A673 (cell line): Measurements from ENCODE around the gene VCPKMT.

ENCODE experiments used
- EZH2 ChIP-seq: fragments of 200-600 bp; sonication (generic); IDR thresholded peaks from 2 replicates; pipeline ENCODE4 v1.6.1; 2017; ENCODE audit warnings: borderline replicate concordance, low read depth, mild to moderate bottlenecking, mixed read lengths, antibody characterized with exemption, low read length; ENCODE audit not compliant: poor library complexity, severe bottlenecking
- TF ChIP-seq, protein P1 (sequence below): fragments of 300-800, 200-600 bp; sonication (generic); conservative IDR thresholded peaks from 2 replicates; pipeline ENCODE4 v1.5.1; 2017; ENCODE audit warnings: low read depth, mild to moderate bottlenecking, antibody characterized with exemption, low read length, moderate library complexity, mixed read lengths

- TF ChIP-seq, protein P1, sequence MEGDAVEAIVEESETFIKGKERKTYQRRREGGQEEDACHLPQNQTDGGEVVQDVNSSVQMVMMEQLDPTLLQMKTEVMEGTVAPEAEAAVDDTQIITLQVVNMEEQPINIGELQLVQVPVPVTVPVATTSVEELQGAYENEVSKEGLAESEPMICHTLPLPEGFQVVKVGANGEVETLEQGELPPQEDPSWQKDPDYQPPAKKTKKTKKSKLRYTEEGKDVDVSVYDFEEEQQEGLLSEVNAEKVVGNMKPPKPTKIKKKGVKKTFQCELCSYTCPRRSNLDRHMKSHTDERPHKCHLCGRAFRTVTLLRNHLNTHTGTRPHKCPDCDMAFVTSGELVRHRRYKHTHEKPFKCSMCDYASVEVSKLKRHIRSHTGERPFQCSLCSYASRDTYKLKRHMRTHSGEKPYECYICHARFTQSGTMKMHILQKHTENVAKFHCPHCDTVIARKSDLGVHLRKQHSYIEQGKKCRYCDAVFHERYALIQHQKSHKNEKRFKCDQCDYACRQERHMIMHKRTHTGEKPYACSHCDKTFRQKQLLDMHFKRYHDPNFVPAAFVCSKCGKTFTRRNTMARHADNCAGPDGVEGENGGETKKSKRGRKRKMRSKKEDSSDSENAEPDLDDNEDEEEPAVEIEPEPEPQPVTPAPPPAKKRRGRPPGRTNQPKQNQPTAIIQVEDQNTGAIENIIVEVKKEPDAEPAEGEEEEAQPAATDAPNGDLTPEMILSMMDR = no peak
- no peak for TF ChIP-seq EZH2
Measured at GRCh38 chr14:50106178-50106577, 10.2 kb downstream of the VCPKMT start.
